H54 (cell line): Measurements from ENCODE around the gene CROT.
"Not testable (repeated sequence)": the region's sequence is repeated elsewhere in the genome, so short reads cannot be mapped to it uniquely, and the experiment has no call there.

Source experiments
- DNase-seq: peaks from one replicate; pipeline ENCODE4 v3.0.0; 2011; ENCODE audit warnings: low spot score, mixed read lengths; ENCODE audit not compliant: insufficient read length
- FAIRE-seq: peaks from 3 replicates; lab custom pipeline; 2011; peaks lifted over from hg19 to GRCh38; lab: Jason Lieb, UNC
- POLR2A ChIP-seq: IDR thresholded peaks from 2 replicates; pipeline ENCODE4 v1.6.1; 2011; ENCODE audit warnings: low read depth, mild to moderate bottlenecking, low read length

CROT gene, protein sequence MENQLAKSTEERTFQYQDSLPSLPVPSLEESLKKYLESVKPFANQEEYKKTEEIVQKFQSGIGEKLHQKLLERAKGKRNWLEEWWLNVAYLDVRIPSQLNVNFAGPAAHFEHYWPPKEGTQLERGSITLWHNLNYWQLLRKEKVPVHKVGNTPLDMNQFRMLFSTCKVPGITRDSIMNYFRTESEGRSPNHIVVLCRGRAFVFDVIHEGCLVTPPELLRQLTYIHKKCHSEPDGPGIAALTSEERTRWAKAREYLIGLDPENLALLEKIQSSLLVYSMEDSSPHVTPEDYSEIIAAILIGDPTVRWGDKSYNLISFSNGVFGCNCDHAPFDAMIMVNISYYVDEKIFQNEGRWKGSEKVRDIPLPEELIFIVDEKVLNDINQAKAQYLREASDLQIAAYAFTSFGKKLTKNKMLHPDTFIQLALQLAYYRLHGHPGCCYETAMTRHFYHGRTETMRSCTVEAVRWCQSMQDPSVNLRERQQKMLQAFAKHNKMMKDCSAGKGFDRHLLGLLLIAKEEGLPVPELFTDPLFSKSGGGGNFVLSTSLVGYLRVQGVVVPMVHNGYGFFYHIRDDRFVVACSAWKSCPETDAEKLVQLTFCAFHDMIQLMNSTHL

DNA sequence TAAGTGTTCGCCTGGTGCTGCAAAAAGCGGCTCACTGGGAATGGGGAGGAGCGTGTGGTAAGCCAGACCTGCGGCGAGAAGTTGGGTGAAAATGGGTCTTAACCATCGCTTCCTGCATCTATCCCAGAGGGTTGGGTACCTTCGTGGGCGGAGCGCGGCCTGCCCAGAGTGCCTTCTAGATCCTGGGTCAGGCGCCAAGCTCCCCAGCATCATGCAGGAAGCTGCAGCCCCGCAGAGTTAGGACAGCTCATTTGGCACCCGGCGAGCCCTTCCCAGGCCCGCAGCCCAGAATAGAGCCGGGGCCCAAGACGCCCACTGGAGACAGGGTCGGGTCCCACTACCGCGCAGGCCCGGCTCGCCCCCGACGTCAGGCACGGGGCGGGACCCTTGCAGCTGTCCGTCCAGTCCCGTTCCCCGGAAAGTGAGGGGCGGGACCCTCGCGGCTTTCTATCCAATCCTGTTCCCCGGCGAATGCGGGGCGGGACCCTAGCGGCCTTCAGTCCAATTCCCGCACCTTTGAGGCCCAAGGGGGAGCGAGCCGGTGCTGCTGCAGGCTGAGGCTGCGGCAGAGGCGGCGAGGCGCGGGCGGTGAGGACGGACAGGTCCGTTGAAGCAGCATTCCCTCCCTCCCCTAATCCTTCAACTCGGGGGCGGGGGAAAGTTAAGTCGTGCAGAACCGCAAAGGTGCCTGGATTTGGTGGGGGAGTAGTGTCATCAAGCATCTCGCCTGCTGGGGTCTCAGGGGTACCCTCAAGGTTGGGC lies at the start of gene CROT:
Gene CROT (plus strand): TSS at position 499 of the 762 bp plus-strand sequence. CDS start 3,405 bp downstream, outside the sequence.
- DNase-seq (peak; percentile 71), FAIRE-seq (peak; percentile 84)
- peak; percentile 94 for TF ChIP-seq POLR2A

DNA sequence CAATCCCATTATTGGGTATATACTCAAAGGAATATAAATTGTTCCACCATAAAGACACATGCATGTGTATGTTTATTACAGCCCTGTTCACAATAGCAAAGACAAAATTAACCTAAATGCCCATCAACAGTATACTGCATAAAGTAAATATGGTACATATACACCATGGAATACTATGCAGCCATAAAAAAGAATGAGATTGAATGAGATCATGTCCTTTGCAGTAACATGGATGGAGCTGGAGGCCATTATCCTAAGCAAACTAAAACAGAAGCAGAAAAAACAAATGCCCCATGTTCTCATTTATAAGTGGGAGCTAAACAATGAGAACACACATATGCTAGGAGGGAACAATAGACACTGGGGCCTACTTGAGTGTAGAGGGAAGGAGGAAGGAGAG lies 44.7 kb upstream of the CROT start:
- no peak for FAIRE-seq
- DNase-seq: no peak
- no peak for TF ChIP-seq POLR2A

DNA sequence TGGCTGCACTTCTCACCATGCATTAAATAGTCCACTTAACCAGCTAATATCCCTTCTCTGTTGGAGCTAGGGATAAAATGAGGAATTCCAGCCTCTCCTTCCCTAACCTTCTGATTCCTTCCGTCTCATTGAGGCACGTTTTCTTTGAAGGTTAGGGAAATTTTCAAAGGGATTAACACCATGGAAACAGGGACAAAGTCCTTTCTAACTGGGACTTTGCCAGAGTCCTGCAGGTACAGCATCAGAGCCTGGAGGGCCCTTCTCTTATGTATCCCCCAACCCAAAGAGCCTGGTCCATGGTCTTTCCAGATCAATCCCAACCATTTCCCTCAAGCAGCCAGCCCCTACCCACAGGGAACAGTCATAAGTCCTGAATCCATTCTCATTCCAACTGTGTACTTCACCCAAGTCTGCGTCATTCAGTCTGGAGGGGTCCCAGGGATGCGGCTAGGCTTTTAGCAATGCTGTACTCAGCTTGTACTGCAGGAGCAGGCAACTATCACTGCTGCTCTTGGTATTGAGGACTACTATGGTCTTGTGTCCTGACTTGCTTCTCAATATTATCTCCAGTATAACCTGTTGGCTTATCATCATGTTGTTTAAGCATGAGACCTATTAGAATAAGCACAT lies 34.6 kb upstream of the CROT start:
- DNase-seq (no peak), FAIRE-seq (no peak)
- TF ChIP-seq POLR2A: no peak

DNA sequence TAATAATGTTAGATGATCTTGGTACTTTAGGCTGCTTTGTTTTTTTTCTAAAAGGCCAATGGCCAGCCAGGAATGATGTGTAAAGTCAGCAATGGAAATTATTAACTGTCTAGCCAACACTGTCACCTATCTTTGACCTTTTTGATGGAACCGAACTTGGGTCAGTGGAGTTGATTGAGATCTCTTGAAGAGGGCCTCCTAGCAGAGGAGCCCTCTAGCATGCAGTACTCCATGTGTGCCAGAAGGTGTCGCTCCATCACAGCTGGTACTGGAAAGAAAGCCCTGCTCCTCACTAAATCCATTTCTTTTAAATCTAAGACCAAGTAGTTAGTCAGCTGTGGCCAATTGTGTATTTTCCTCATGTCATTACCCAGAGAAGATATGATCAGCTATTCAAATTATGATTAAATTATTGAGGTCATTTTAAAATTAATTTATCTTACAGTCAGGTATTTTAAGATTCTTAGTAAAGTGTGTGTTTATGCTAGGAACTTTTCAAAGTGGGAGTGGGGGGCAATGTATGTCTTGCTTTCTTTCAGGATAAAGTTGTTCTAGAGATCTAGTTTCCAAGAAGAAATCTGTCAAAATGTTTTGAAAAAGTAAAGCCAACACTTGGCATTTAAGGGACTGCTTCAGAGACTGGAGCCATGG lies 33.1 kb upstream of the CROT start:
- TF ChIP-seq POLR2A: no peak
- FAIRE-seq (peak; percentile 94), DNase-seq (peak; percentile 16)

DNA sequence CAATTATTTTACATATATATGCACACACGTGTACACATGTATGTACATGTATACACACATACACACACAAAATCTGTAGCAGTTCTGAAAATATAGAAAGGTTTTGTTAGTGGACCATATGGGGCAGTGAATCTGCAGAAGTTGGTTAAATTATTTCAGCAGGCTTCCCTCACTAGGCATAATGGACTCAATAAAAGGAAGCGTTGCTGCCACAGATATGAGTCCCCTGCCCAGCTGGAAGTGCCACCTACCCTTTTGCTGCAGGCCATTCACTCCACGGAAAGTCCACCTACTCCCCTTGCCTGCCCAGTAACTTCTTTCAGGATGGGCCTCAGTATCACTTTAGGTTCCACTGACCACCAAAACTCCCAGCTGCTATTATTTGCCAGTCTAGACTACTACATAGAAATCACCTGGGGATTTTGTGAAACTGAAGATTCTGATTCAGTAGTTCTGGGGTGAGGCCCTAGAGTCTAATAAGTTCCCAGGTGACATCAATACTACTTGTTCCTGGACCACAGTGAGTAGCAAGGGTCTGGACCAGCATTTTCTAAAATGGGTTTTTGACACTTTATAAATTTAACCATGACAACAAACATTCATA lies 29.3 kb upstream of the CROT start:
- FAIRE-seq (no peak), DNase-seq (no peak)

DNA sequence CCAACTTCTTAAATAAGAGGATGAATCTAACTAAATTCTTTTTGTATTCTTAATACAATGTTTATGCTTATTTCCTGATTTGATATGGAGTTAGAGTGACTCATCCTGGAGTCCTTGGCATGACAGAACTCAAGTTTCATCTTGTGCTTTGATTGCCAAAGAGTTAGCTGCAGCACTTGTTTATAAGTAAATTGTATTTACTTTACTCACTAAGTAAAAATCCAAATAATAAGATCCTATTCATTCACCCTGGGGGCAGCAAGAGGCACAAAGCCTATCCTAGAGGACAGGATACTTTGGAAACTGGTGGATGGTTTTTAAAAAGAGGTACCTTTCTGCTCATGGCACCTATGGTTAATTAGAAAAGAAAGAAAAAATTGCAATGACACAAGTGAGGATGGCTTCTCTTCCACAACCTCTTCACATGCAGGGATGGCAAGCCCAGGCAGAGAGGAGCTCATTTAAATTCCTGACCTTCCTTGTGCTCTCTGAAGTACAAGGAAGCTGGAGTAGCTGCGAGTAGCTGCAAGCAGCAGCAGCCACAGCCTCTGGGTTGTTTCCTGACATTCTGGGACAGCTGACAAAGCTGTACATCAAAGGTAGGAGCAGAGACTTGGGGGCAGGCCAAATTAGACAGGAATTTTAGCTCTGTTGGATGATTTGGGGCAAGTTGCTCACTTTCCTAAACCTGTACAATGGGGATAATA lies 28.5 kb upstream of the CROT start:
- no peak for FAIRE-seq
- no peak for DNase-seq
- TF ChIP-seq POLR2A: no peak

More for the DNA sequence above, 29.3 kb upstream of the CROT start:
- TF ChIP-seq POLR2A: no peak

DNA sequence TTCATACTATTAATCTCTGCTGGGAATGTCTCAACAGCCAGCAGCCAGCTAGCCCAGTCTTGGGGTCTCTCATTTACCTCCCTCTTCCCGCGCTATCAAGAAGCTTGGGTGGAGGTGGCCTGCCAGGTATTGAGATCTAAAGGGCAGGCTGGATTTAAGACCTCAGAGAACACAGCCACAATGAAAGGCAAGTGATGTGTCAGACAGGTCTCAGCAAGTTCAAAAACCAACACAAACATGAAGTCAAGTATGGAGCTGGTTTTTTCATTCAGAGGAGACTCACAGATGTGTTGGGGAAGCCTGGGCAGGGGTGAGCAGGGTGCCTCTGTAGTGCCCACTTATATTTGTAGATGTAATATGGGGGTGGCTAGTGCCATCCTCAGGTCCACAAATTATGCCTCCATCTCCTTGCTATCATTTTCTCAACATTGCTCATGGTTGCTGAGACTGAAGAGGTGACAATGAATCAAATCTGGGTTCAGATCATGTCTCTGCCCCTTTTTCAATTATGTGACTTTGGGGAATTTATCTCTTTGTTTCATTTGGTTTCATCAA lies 27.7 kb upstream of the CROT start:
- FAIRE-seq: no peak
- TF ChIP-seq POLR2A: no peak
- DNase-seq: no peak

DNA sequence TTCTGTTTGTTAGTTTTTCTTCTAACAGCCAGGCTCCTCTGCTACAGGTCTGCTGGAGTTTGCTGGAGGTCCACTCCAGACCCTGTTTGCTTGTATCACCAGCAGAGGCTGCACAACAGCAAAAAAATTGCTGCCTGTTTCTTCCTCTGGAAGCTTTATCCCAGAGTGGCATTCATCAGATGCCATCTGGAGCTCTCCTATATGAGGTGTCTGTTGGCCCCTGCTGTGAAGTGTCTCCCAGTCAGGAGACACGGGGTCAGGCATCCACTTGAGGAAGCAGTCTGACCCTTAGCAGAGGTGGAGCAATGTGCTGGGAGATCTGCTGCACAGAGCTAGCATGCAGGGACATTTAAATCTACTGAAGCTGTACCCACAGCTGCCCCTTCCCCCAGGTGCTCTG lies 26.7 kb upstream of the CROT start:
- FAIRE-seq (no peak), DNase-seq (no peak)
- no peak; the same call in 1 of the 2 replicates for TF ChIP-seq POLR2A

DNA sequence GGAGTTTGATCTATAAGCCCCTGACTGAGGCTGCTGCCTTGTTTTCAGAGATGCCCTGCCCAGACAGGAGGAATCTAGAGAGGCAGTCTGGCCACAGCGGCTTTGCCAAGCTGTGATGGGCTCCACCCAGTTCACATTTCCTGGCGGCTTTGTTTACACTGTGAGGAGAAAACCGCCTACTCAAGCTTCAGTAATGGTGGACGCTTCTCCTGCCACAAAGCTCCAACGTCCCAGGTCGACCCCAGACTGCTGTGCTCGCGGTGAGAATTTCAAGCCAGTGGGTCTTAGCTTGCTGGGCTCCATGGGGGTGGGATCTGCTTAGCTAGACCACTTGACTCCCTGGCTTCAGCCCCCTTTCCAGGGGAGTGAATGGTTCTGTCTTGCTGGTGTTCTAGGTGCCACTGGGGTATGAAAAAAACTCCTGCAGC lies 26.3 kb upstream of the CROT start:
- not testable (repeated sequence) for FAIRE-seq, DNase-seq

DNA sequence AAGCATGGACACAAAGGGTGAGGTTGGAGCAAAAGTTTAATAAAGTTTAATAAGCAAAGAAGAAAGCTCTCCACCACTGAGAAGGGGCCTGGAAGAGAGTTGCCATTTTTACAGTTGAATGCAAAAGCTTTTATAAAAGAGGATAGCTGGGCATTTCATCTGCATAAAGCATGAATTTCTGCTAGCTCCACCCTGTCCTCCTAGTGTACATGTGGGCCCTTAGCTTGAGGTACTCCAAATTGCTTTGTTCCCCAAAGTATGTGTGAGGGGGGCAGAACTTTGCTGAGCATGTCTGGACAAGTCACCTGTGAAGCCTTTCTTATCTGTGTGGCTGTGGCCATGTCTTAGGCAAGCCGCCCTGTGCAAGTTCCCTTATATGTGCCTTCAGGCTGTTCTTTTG lies 22.6 kb upstream of the CROT start:
- no peak for TF ChIP-seq POLR2A
- DNase-seq (no peak), FAIRE-seq (no peak)

DNA sequence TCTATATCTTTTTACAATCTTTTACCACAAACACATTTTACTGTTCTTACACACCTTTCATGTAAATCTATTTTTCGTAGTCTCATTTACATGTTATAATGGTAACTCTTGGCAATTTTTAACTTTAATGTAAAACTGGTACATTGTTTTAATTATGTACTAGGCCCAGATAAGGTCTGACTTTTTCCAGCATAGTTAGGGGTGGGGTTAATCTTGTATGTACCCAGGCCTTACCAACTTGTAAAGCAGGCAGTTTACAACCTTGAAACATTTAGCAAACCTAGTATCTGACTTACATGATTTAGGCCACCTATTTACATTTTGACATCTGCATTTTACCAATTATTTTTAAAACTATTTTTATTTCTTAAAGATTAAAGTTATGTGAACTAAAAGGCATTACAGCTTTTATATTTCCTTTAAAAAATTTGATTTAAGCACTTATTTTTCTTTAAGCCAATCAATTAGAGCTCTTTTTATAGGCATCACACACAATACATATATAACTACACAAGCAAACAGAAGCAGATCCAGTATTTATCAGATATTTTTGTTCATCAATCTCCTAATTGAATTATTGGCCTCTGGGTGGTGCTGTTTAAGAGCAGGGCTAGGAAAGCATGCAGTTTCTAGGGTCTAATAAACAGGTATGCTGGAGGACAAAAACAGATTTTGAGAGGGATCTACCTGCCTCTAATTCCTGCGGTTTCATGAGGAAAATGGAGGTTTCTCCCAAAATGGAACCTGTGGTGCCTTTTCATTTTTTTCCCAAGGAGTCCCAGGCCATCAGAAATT lies 19.7 kb upstream of the CROT start:
- no peak for TF ChIP-seq POLR2A
- no peak for FAIRE-seq

More for the DNA sequence above, 19.7 kb upstream of the CROT start:
- DNase-seq: no peak
